ENCODE data around the gene GPR61. TPM values are rescaled to one million over a fixed set of nuclear protein-coding genes. Genes with fewer than 3 reads are reported as not detected.

GPR61 gene
- total and polyA plus RNA-seq, 4 donors: not detected

GRCh38 chr1:109517337-109517736 is 22.3 kb upstream of the GPR61 start:
- H3K9me3 ChIP-seq (ENCODE audit: control insufficient read depth, low read length): no peaks in the 10 kb centered on the region
- no peak overlapping the region for H3K4me3 ChIP-seq (ENCODE audit: low read length in 2 of 2)
- no peaks in the 10 kb centered on the region for H3K36me3 ChIP-seq (ENCODE audit: control insufficient read depth in 1 of 2, insufficient read depth in 2 of 2, low read length in 1 of 2)
- no peaks in the 10 kb centered on the region for H3K4me1 ChIP-seq (ENCODE audit: control insufficient read depth in 1 of 2, insufficient read depth in 2 of 2, low read length in 2 of 2)
- intact Hi-C loops (cut with DNase I): no loop called here
- ATAC-seq (ENCODE audit: low FRiP score) (no peak), DNase-seq (no peak)
- H3K27me3 ChIP-seq (ENCODE audit: control insufficient read depth in 1 of 2, insufficient read depth in 2 of 2, low read length in 1 of 2): no peaks in the 10 kb centered on the region
- no peak overlapping the region for H3K27ac ChIP-seq (ENCODE audit: low read depth in 1 of 2, low read length in 2 of 2)
- 83 to 88% methylated on average over 5 of the region's 5 CpGs for WGBS, 2 donors

DNA sequence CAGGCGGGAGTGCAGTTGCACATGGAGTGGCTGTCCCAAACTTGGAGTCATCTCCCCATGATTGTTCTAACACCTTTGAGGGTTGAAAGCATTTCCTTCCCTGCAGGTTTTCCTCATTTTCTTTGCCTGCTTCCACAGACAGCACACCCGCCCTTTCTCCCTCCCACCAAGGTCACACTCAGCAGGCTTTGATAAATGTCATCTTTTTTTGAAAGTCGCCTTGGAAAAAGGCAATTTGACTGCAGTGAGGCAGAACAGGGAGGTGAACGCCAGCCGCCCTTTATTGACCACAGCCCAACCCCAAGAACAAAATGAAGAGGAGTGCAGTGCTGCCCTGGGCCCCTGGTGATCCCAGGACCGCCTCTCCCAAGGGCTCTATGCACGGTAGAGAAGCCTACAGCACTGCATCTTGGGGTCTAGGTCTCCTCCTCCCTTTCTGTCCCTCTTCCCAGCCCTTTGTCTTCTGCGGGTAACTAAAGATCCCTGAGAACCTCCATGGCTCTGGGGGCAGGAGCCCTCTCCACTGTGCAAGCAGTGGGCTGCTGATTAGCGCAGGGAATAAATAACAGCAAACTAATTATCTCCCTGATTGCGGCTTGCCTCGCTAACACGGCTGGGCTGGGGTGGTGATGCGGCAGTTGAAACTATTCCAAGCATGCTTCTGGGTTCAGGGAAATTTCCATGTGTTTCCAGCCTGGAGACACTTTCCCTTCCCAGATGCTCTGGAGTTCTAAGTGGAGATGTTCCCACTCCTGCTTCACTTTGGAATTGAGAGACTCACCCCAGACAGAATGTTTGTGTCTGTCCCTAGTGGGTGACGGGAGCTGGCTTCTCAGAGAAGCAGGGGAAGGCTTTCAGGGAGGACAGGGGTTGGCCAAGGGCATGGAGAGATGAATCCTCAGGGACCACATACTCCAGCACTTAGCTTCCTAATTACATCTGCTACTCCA is 18.4 kb upstream of the GPR61 start:
- H3K9me3 ChIP-seq (ENCODE audit: control insufficient read depth, low read length): no peaks in the 10 kb centered on the region
- WGBS, 2 donors: 69 to 71% methylated on average over 14 of the region's 14 CpGs
- ATAC-seq (ENCODE audit: low FRiP score) (no peak), DNase-seq (no peak)
- H3K4me1 ChIP-seq (ENCODE audit: control insufficient read depth in 1 of 2, insufficient read depth in 2 of 2, low read length in 2 of 2): no peaks in the 10 kb centered on the region
- intact Hi-C loops (cut with DNase I): no loop called here
- no peak overlapping the region for H3K27ac ChIP-seq (ENCODE audit: low read depth in 1 of 2, low read length in 2 of 2)
- no peak overlapping the region for H3K4me3 ChIP-seq (ENCODE audit: low read length in 2 of 2)
- H3K36me3 ChIP-seq (ENCODE audit: control insufficient read depth in 1 of 2, insufficient read depth in 2 of 2, low read length in 1 of 2): no peaks in the 10 kb centered on the region
- no peaks in the 10 kb centered on the region for H3K27me3 ChIP-seq (ENCODE audit: control insufficient read depth in 1 of 2, insufficient read depth in 2 of 2, low read length in 1 of 2)

GRCh38 chr1:109522026-109522425 is 17.6 kb upstream of the GPR61 start:
- intact Hi-C loops (cut with DNase I): no loop called here
- Histone ChIP-seq H3K27me3 (ENCODE audit: control insufficient read depth in 1 of 2, insufficient read depth in 2 of 2, low read length in 1 of 2) (no peaks in the 10 kb centered on the region), H3K36me3 (ENCODE audit: control insufficient read depth in 1 of 2, insufficient read depth in 2 of 2, low read length in 1 of 2) (no peaks in the 10 kb centered on the region), H3K9me3 (ENCODE audit: control insufficient read depth, low read length) (no peaks in the 10 kb centered on the region), H3K4me1 (ENCODE audit: control insufficient read depth in 1 of 2, insufficient read depth in 2 of 2, low read length in 2 of 2) (no peaks in the 10 kb centered on the region), H3K27ac (ENCODE audit: low read depth in 1 of 2, low read length in 2 of 2) (no peak overlapping the region), H3K4me3 (ENCODE audit: low read length in 2 of 2) (no peak overlapping the region)
- ATAC-seq (ENCODE audit: low FRiP score): no peak
- DNase-seq: no peak
- WGBS, 2 donors: 86 to 89% methylated on average over 7 of the region's 7 CpGs

- whole genome bisulfite sequencing, 2 donors: 93% methylated on average over 2 of the region's 2 CpGs
Measured at GRCh38 chr1:109523706-109524105, 16.0 kb upstream of the GPR61 start.

GRCh38 chr1:109527098-109527811 is 12.4 kb upstream of the GPR61 start:
- Histone ChIP-seq H3K4me3 (ENCODE audit: low read length in 2 of 2) (no peak overlapping the region), H3K4me1 (ENCODE audit: control insufficient read depth in 1 of 2, insufficient read depth in 2 of 2, low read length in 2 of 2) (no peaks in the 10 kb centered on the region), H3K27me3 (ENCODE audit: control insufficient read depth in 1 of 2, insufficient read depth in 2 of 2, low read length in 1 of 2) (no peaks in the 10 kb centered on the region), H3K27ac (ENCODE audit: low read depth in 1 of 2, low read length in 2 of 2) (no peak overlapping the region), H3K36me3 (ENCODE audit: control insufficient read depth in 1 of 2, insufficient read depth in 2 of 2, low read length in 1 of 2) (no peaks in the 10 kb centered on the region), H3K9me3 (ENCODE audit: control insufficient read depth, low read length) (no peaks in the 10 kb centered on the region)
- intact Hi-C loops (cut with DNase I): no loop called here
- DNase-seq (no peak), ATAC-seq (ENCODE audit: low FRiP score) (no peak)
- WGBS, 2 donors: 74 to 75% methylated on average over 14 of the region's 14 CpGs

More at GRCh38 chr1:109523706-109524105, 16.0 kb upstream of the GPR61 start:
- H3K36me3 ChIP-seq (ENCODE audit: control insufficient read depth in 1 of 2, insufficient read depth in 2 of 2, low read length in 1 of 2): no peaks in the 10 kb centered on the region
- intact Hi-C loops (cut with DNase I): no loop called here
- no peaks in the 10 kb centered on the region for H3K27me3 ChIP-seq (ENCODE audit: control insufficient read depth in 1 of 2, insufficient read depth in 2 of 2, low read length in 1 of 2)
- DNase-seq: no peak
- no peak overlapping the region for H3K4me3 ChIP-seq (ENCODE audit: low read length in 2 of 2)
- H3K27ac ChIP-seq (ENCODE audit: low read depth in 1 of 2, low read length in 2 of 2): no peak overlapping the region
- no peak for ATAC-seq (ENCODE audit: low FRiP score)
- H3K4me1 ChIP-seq (ENCODE audit: control insufficient read depth in 1 of 2, insufficient read depth in 2 of 2, low read length in 2 of 2): no peaks in the 10 kb centered on the region
- H3K9me3 ChIP-seq (ENCODE audit: control insufficient read depth, low read length): no peaks in the 10 kb centered on the region

DNA sequence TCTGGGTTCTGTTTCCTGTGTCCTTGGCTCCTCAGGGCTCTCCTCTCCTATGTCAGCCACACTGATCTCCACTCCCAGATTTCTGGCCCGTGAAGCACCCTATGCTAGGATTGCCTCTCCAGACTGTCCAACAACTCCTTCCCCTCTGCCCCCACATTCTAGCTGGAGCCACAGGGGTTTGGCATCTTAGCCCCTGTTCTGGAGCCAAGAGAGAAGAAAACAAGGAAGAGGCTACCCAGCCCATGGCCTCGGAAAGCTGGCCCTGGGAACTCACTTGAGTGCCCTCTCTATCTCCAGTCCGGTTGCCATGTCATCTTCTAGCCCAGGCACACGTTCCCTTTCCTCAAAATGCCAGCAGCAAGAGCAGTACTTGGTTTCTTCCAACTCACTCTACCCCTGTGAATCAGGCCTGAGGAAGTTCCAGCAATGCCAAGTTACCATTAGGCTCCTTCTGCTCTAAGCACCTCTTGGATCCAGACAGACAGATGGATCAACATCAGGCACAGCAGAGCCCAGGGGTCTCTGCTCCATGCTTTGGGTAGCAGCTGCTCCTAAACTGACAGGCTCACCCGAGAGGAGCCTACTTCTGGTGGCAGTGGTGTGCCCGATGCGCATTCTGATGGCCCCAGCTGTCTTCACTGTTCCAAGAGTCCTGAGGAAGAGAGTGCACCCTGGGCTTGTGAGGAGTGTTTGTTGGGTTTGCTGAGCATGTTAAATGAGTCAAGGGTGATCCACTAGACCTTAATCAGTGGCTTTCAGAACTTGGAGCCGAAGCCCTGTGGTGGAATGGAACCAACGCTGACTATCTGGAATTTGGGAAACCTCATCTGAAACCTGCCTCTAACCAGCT is 11.6 kb upstream of the GPR61 start:
- intact Hi-C loops (cut with DNase I): no loop called here
- no peak for DNase-seq
- H3K4me3 ChIP-seq (ENCODE audit: low read length in 2 of 2): no peak overlapping the region

GRCh38 chr1:109528712-109529111 is 11.0 kb upstream of the GPR61 start:
- H3K27ac ChIP-seq (ENCODE audit: low read depth in 1 of 2, low read length in 2 of 2): no peak overlapping the region
- no peak overlapping the region for H3K4me3 ChIP-seq (ENCODE audit: low read length in 2 of 2)
- H3K27me3 ChIP-seq (ENCODE audit: control insufficient read depth in 1 of 2, insufficient read depth in 2 of 2, low read length in 1 of 2): no peaks in the 10 kb centered on the region
- no peak for ATAC-seq (ENCODE audit: low FRiP score)
- no peak for DNase-seq
- no peaks in the 10 kb centered on the region for H3K9me3 ChIP-seq (ENCODE audit: control insufficient read depth, low read length)
- H3K4me1 ChIP-seq (ENCODE audit: control insufficient read depth in 1 of 2, insufficient read depth in 2 of 2, low read length in 2 of 2): no peaks in the 10 kb centered on the region
- H3K36me3 ChIP-seq (ENCODE audit: control insufficient read depth in 1 of 2, insufficient read depth in 2 of 2, low read length in 1 of 2): no peaks in the 10 kb centered on the region
- 86% methylated on average over 3 of the region's 3 CpGs for WGBS, 2 donors
- intact Hi-C loops (cut with DNase I): no loop called here

More for the DNA sequence above, 11.6 kb upstream of the GPR61 start:
- Histone ChIP-seq H3K27me3 (ENCODE audit: control insufficient read depth in 1 of 2, insufficient read depth in 2 of 2, low read length in 1 of 2) (no peaks in the 10 kb centered on the region), H3K9me3 (ENCODE audit: control insufficient read depth, low read length) (no peaks in the 10 kb centered on the region), H3K27ac (ENCODE audit: low read depth in 1 of 2, low read length in 2 of 2) (no peak overlapping the region), H3K4me1 (ENCODE audit: control insufficient read depth in 1 of 2, insufficient read depth in 2 of 2, low read length in 2 of 2) (no peaks in the 10 kb centered on the region), H3K36me3 (ENCODE audit: control insufficient read depth in 1 of 2, insufficient read depth in 2 of 2, low read length in 1 of 2) (no peaks in the 10 kb centered on the region)
- 75 to 82% methylated on average over 9 of the region's 9 CpGs for WGBS, 2 donors
- ATAC-seq (ENCODE audit: low FRiP score): no peak

DNA sequence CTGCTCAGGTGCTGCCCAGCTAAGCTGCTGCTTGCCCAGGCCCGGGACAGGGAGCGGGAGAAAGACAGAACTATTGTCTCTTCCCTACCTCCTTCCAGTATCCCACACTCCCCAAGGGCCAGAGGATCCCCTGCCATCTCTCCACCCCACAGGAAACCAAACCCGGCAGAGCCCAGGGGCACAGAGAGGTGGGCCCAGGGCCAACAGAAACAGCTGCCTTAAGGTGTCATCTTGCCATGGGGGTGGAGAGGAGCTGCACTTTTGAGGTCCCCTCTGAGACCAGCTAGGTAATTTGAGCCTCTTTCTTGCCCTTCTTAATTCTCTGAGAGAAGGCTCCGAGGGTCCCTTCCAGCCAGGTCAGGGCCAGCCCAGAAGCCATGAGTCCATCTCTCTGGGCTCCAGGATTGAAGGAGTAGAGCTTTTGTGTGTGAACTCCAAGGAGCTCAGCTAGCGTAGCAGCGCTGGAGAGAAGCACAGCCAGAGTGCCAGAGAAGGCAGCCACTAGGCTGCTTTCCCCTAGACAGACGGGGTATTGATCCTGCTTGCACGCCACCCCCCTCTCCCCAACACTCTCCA is 9.7 kb upstream of the GPR61 start:
- Histone ChIP-seq H3K9me3 (ENCODE audit: control insufficient read depth, low read length) (no peaks in the 10 kb centered on the region), H3K27me3 (ENCODE audit: control insufficient read depth in 1 of 2, insufficient read depth in 2 of 2, low read length in 1 of 2) (no peaks in the 10 kb centered on the region), H3K4me1 (ENCODE audit: control insufficient read depth in 1 of 2, insufficient read depth in 2 of 2, low read length in 2 of 2) (no peaks in the 10 kb centered on the region), H3K36me3 (ENCODE audit: control insufficient read depth in 1 of 2, insufficient read depth in 2 of 2, low read length in 1 of 2) (no peaks in the 10 kb centered on the region), H3K27ac (ENCODE audit: low read depth in 1 of 2, low read length in 2 of 2) (no peak overlapping the region), H3K4me3 (ENCODE audit: low read length in 2 of 2) (no peak overlapping the region)
- no peak for DNase-seq
- WGBS, 2 donors: 74 to 78% methylated on average over 8 of the region's 8 CpGs
- intact Hi-C loops (cut with DNase I): loop anchor here (5.0 to 10.0 kb wide), 3 partner anchors 105 to 268 kb away; partner anchors contain the start of gene PSMA5 (in 1 of the 2)
- no peak for ATAC-seq (ENCODE audit: low FRiP score)
